HG03520 (cell line): ENCODE data around the gene CDC40.
A peak's percentile ranks its signal among the peaks of the same experiment; 100 is the strongest.
"Not testable (repeated sequence)": the region's sequence is repeated elsewhere in the genome, so short reads cannot be mapped to it uniquely, and the experiment has no call there.

Experiments used
- ATAC-seq: cut with Tn5 transposase; IDR thresholded peaks from one replicate; pipeline ENCODE4 v1.9.1; 2021; ENCODE audit warnings: mild to moderate bottlenecking, moderate library complexity; ENCODE audit not compliant: unreplicated experiment

The CDC40 gene

DNA sequence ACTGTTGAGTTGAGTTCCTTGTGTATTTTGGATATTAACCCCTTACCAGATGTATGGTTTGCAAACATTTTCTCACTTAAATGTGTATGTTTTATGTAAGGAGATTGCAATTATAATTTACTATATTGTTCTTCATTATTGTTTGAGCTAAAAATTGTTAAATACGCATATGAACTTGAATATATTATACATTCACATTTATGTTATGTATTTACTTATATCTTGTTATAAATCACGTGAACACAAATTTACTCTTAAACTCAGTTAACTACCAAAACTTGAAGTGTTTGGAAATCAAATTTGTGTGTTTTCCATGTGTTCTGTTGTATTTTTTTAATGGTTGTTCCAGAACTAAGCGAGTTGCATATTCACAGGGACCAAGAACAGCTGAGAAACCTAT, 18.3 kb downstream of the CDC40 start:
- no peak for ATAC-seq

DNA sequence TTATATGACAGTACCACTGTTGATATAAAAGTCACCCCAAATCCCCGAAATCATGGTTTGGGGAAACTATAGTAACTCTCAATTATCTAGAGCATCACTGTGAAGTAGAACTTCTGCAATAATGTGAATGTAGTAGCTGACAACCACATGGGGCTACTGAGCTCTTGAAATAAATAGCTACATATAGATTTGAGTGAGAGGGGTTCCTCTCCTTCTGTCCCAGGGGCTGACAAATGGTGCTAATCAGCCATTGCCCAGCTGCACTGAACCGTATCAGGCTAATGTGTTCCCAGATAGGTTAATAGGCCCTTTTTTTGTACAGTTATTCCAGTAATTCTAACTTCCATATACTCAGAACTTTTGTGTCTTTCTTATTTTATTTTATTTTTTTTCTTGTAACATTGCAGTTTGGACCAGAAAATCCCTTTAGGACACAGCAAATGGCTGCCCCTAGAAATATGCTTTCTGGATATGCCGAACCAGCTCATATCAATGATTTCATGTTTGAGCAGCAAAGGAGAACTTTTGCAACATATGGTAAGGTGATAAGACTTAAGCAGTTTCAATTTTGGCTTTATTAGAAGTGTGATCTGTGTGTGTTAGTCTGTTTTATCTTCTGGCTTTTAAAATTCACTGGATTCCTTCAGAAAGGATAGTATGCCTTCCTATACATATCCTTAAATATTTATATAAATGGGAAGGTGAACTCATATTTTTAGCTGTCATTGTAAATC, 21.1 kb downstream of the CDC40 start:
- ATAC-seq = no peak

DNA sequence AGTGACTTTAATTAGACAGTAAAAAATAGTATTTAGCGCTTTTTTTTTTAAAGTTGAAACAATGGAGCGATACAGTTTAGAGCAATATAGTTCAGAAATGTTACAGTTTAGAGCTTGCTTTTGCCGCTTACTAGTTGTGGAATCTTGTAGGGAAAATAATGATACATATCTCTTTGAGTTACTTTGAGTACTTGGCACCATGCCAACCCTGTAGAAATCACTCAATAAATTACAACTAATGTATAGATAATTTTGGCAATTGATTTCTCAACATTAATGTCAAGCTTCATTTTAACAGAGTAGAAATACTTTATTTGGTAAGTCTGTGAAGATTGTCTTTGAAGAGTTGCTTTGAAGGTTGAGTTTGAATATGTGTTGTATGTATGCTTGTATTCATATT, 27.4 kb downstream of the CDC40 start:
- no peak for ATAC-seq

DNA sequence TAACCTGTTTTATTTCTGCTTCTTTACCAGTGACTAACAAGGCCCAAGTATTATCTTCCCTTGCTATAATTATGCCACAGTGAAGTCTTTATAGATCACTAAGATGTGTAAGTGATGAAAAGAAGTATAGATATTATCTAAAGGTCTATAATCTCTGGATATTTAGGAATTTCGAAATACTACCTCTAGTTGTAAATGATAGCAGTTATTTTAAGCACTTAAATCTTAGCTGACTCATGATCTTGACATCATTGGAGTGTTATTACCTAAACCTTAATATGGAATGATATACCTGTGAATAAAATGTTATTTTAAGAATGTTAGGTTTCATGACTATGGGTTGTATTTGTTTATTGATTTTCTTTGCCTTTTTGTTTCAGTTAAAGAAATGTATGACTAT, 31.5 kb downstream of the CDC40 start:
- ATAC-seq = no peak

DNA sequence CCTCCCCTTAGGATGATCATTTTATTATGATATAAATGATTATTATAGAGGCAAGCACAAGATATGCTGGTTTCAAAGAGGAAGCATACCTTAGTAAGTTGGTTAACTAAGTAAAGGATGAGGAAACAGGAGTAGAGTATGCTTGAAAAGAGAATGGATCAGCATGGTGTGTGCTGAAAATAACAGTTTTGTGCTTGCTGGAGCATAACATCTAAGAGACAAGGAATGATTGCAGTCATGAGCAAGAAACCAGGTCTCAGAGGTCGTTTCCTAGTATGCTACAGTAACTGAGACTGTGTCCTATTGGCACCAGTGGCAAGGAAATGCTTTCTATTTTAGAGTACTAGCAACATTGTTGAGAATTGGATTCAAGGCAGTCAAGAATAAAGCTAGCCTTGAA, 34.1 kb downstream of the CDC40 start:
- no peak for ATAC-seq

DNA sequence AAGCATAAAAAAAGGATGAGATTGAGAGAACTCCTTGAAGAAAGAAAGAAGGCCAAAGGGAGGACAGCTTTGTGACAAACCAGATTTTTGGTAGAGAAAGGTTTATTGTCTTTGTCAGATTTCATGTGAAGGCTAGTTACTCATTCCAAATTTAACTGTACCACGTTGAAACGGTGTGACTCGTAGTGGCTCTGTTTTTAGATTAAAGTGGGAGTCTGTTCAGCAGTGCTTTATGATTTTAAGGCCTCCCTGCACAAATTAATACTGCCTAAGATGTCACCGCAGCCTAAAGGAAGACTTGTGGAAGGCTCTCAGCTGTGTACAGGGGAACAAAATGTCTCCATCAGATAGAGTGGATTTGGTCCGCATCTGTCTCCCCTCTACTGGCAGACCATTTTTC, 35.9 kb downstream of the CDC40 start:
- ATAC-seq = no peak

DNA sequence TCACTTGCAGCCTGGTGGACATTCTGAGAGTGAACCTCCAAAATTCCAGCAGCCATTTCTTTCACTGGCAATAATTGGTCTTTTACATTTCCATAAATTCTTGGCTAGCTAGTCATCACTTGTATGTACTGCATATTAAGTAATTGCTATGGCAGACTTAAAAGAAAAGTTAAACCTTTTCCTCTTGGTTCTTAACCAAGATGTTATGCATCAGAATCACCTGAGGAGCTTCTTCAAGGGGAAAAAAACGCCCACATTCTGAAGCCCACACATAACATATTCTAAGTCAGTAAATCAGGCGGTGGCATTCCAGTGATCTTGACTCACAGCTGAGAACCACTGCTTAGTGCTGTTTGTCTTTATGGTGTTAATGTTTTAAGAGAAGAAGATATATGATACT, 37.0 kb downstream of the CDC40 start:
- no peak for ATAC-seq

DNA sequence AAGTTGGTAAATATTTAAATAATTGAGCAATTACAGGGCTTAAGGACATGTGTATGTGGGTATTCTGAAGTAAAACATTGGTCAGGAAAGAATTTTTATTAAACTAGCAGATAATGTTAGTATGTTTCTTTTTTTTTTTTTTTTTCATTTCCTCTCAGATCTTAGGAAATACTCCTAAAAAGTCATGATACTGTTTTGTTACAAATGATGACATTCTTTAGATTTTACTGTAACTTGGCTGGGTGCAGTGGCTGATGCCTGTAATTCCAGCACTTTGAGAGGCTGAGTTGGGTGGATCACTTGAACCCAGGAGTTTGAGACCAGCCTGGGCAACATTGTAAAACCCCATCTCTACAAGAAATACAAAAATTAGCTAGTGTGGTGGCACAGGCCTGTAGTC, 41.5 kb downstream of the CDC40 start:
- ATAC-seq = no peak

DNA sequence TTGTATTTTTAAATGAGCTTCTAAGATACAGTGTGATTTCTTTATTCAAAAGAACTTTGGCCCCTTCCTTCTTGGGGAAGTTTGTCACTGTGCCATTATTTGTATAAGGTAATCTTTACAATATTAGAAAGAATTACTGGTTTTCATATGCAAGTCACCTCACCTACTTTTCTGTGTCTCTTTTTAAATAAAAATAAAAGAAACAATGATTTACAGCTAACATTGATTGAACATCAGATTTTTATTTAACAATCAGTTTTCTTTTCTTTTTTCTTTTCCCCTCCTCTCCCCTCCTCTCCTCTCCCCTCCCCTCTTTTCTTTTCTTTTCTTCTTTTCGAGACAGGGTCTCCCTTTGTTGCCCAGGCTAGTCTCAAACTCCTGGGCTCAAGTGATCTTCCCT, 46.0 kb downstream of the CDC40 start:
- no peak for ATAC-seq

DNA sequence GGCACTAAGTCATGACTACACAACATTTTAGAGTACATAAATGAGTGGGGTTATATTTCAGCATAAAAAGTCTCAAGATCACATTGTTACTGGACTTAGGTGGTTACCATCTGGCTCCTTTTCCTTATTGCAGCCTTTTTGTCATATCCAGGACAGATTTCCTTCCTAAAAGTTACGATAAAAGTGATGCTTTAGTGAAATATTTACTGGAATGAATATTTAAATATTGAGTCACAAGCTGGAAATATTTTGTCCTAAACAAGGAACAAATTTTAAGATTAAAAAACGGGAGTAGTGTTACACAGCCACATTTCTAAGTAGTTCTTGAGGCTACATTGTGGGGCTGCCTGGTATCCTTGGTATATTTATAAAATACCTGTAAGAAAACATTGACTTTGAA, 52.2 kb downstream of the CDC40 start:
- no peak for ATAC-seq

DNA sequence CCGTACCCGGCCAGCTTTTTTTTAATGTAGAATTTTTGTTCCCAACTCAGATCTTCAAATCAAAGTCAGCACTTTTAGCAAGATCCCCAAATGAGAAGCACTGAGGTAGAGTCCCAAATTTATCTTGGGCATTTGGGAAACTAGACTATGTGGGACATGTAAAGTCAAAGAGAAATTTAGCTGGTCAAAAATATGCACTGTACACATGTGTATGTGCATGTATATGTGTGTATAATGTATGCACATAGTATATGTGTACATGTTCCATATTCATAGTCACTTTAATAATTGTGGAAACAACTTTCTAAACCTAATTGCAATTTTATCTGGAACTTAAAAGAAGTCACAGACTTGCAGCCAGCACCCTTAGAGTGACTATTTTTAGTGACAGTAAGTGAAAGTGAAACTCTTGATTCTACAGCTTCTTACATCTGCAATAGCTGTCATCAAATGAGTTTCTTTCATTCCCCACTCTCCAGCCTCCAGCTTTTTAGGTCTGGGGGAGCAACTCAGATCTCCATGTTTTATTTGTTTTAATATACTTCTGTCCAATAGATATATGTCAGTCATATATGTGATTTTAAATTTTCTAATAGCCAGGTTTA, 53.6 kb downstream of the CDC40 start:
- ATAC-seq = peak; percentile 93

DNA sequence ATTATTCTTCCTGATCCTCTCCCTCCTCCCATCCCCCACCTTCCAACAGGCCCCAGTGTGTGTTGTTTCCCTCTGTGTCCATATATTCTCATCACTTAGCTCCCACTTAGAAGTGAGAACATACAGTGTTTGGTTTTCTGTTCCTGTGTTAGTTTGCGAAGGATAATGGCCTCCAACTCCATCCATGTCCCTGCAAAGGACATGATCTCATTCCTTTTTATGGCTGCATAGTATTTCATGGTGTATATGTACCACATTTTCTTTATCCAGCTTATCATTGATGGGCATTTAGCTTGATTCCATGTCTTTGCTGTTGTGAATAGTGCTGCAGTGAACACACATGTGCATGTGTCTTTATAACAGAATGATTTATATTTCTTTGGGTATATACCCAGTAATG, 55.8 kb downstream of the CDC40 start:
- not testable (repeated sequence) for ATAC-seq

DNA sequence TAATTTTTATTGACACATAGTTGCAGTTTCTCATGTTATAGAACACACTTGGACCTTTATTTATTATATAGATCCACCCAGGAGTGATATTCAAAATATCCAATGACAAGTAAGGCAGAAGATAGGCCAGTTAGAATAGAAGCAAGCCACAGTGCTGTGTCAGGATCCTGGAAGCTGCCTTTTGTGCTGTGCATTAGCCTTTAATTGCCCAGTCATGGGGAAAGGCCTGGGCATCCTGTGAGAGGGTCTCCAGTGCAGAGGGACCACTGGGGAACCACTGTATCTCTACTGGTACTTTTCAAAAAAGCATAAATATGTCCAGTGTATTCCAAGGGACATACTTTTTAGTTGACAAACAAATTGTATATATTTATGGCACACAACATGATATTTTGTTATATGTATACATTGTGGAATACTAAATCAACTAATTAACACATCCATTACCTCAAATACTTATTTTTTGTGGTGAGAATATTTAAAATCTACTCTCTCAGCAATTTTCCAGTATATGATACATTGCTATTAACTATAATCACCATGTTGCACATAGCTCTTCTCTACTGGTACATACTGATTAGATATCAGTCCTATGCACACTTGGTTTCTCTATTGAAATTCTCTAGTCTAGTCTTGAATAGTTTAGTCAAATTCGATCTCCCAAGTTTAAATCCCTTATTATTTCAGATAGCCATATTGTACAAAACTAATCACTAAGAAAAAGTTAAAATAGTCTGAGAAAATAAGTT, 59.5 kb downstream of the CDC40 start:
- no peak for ATAC-seq

DNA sequence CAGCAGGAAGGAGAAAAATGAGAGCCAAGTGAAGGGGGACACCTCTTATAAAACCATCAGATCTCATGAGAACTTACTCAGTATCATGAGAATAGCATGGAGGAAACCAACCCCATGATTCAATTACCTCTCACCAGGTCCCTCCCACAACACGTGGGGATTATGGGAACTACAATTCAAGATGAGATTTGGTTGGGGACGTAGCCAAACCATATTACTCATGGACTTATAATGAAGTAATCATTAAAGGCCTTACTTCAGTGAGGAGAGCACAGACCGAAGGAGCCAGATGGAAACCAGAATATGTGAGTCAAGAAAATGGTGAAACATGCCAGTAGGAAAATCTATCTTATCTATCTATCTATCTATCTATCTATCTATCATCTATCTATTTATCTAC, 64.4 kb downstream of the CDC40 start:
- ATAC-seq = not testable (repeated sequence)

DNA sequence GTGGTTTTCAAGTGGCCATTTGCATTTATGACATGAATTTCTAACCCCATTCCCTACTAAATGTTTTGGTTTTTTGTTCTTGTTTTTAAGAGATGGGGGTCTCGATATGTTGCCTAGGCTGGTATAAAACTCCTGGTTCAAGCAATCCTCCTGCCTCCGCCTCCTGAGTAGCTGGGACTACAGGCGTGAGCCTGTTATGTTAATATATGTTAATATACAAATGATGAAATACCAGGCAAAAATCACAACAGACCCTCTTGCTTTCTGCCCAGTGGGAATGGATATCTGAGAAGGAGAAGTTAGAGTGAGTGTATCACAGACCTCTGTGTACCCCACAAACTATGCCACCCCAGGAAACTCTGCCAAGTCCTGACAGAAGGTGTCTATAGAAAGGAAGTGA, 66.2 kb downstream of the CDC40 start:
- ATAC-seq = no peak

DNA sequence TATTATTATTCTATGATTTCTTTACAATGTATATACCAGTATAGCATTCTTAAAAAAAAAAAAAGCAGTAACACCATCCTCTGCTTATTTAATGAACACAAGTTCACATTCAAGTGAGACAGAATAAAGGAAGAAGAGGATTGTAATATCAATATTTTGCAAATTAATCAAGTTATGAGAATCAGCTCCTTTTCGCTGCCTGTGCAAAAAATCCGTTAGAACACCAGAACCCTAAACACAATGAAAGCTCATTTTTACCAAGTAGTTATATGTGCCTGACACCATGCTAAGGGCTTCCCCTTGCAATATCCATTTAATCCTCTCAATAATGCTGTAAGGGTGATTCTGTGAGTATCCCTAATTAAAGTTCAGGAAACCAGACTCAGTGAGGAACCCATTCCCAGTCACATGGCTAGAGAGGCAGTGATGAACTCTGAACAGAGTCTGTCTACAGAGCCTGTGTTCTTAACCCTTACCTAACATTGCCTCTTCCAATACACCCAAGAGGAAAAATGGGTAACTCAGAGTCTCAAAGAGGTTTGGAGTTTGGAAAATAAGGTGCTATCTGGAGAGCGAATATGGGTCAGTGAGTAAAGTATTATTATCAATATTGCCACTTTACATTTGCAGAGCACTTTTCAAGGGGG, 66.8 kb downstream of the CDC40 start:
- no peak for ATAC-seq

DNA sequence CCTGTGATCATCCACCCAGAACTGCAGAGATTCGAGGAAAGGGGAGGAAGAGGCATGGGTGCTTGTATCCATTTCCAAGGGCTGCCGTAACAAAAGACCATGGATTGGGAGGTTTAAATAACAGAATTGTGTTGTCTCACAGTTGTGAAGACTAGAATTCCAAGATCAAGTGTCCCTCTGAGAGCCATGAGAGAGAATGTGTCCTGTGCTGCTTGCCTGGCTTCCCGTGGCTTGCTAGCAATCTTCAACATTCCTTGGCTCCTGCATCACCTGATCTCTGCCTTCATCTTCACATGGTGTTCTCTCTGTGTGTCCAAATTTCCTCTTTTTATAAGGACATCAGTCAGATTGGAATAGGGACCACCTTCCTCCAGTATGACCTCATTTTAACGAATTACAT, 69.8 kb downstream of the CDC40 start:
- ATAC-seq = no peak

DNA sequence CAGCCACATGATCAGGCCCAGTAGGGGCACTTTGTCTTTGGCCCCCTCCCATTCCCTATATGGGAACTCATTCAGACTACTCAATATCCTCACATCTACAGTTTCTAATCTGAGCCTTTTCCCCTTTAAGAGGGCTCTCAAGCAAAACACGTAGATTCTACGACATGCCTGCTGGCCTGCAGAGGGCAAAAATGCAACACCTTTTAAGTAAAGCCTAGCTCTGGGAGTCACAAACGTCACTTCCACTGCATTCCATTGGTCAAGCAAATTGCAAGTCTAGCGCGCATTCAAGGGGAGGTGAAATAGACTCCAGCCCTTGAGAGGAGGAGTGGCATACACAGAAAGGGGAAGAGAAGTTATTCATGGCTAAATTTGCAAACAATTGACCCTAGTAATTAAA, 70.6 kb downstream of the CDC40 start:
- no peak for ATAC-seq

DNA sequence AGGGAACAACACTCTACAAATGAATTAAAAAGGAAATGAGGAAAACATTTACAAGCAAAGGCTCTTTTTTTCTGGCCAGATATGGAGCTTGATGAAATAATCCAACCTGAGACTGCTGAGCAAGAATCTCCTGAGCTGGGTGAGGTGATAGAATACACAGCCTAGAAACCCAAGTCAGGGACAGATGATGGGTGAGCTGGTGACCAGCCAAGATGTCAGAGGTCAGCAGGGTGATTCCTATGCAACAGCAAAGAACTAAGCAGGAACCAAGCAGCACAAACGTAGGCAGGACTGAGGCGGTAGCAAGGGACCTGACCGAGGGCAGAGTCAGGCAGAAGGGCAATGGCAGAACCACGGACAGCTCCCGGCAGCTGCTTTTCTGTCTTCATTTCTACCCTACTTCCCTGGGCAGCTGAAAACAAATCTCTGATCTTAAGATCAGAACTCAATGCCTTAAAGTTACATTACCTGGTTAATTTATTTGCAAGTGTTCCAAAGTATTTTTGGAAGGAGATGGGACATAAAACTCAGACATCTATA, 75.1 kb downstream of the CDC40 start:
- ATAC-seq = no peak

DNA sequence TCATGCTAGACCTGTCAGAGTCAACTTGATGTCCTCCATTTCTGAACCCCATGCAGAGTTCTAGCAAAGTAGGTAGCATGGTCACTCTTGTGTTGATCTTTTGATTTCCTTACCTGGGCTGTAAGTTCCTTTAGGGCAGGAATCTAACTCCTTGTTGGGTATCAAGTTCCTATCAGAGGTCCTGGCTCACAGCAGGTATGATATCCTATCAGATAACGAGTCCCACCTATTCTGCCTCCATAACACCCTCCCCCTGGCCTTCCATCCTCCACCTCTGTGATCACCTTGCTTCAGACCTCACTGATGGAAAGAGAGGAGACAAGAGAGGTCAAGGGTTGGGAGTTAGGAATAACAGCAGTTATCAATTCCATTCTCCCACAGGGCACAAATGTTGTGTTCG, 76.1 kb downstream of the CDC40 start:
- no peak for ATAC-seq

DNA sequence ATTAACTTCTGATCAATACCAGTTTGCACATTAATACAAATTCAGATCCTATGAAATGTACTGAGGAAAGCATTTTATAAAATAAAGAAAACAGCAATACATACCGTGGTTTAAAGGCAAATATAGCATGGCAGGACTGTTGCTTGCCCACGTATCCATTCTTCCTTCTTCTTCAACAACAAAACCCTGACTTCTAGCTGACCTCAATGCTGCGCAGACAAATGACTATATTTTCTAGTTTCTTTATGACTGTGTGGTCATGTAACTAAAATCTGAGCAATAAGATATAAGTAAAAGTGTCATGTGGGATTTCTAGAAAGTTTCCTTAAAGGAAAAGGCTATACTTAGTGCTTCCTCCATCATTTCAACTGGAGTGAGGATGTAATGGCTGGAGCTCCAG, 85.0 kb downstream of the CDC40 start:
- ATAC-seq = peak; percentile 55
